NCI-H2107 treated with DMSO at 0.1 percent for 48 hours (cell line): Measurements from ENCODE around the gene AUH.
"Not testable (repeated sequence)": the region's sequence is repeated elsewhere in the genome, so short reads cannot be mapped to it uniquely, and the experiment has no call there.

Source experiments
- DNase-seq: peaks from one replicate; lab custom pipeline; 2025; ENCODE audit not compliant: unreplicated experiment; lab: John Stamatoyannopoulos, UW

AUH gene, protein sequence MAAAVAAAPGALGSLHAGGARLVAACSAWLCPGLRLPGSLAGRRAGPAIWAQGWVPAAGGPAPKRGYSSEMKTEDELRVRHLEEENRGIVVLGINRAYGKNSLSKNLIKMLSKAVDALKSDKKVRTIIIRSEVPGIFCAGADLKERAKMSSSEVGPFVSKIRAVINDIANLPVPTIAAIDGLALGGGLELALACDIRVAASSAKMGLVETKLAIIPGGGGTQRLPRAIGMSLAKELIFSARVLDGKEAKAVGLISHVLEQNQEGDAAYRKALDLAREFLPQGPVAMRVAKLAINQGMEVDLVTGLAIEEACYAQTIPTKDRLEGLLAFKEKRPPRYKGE

DNA sequence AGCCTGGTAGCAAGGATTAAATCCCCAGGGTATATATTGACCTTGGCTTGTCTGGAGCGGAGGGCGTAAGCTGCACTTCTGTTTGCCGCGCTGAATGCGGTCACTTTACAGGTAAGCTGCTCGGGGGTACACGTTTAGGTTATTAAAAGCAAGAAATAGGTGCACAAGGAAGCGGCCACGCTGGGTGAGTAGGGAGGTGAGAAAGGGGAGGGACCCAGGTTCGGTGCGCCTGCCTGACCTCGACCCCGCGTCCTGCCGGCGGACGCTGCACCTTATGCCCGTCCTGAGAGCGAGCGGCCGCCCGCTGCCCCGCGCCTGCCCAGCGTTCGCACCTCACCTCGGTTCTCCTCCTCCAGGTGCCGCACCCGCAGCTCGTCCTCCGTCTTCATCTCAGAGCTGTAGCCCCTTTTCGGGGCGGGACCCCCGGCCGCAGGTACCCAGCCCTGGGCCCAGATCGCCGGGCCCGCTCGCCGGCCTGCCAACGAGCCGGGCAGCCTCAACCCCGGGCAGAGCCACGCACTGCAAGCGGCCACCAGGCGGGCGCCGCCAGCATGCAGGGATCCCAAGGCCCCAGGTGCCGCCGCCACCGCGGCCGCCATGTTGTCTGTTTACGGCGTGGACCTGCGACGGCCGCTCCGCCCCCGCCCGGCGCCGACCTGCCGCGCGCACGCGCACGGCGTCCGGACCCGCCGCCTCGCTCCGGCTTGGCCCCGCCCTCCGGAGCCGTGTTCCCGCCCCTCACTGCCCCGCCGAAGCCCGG is at the start of gene AUH:
Gene AUH (minus strand): TSS at position 628 of the 760 bp plus-strand sequence. CDS start 29 bp downstream, at position 599.
- peak; percentile 38 for DNase-seq

- DNase-seq = no peak
Observed at GRCh38 chr9:91411096-91411771, 49.5 kb upstream of the AUH start.

DNA sequence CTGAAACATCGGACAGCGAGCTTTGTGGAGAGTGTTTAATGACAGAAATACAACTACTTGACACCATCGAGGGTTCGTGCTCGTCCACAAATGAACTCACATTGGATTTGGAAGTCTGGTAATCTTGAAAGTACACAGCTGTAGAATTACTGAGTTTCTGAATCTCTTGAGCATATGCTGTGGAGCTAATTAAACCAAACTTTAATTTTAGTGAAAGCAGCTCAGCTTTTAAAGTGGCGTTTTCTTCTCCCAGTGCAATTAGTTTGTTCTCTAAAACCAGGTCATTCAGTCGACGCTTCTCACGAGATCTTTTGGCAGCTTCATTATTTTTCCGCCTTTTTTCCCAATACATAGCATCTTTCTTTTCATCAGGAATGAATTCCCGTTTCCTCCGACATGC is 48.4 kb upstream of the AUH start:
- no peak for DNase-seq

- DNase-seq = no peak
Observed at GRCh38 chr9:91408475-91408874, 46.8 kb upstream of the AUH start.

DNA sequence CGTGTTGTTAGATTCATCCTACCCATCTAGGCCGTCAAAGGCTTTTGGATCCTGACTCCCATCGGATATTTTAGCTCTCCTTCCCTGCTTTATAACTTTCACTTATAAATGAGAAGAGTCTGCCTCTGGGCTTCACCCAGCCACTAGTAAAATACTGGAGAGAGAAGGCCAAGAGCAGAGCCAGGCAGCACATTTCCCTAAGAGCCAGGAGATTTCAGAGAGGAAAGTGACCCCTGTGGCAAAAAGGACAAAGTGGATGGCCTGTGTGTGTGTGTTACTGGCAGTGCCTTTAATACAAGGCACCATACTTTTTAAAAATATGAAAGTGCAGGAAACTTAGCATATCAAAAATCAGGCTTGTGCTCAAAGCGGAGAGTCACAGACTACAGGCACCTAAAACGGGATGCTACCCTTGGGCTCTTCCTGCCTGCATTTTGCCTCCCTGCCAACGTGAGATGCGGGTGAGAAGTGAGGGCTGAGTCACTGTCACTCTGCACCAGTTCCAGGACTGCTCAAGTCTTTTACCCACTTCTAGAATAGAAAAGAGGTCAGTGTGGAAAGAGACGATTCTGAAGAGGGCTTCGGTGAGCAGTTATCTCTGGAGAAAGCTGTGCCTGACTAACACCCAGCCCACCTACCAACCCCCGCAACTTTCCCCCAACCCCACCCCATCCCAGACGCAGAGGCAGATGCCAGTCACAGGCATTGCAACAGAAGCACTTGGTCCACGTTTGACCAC is 46.0 kb upstream of the AUH start:
- DNase-seq = no peak

GRCh38 chr9:91405343-91406077 is 43.8 kb upstream of the AUH start:
- DNase-seq = no peak

DNA sequence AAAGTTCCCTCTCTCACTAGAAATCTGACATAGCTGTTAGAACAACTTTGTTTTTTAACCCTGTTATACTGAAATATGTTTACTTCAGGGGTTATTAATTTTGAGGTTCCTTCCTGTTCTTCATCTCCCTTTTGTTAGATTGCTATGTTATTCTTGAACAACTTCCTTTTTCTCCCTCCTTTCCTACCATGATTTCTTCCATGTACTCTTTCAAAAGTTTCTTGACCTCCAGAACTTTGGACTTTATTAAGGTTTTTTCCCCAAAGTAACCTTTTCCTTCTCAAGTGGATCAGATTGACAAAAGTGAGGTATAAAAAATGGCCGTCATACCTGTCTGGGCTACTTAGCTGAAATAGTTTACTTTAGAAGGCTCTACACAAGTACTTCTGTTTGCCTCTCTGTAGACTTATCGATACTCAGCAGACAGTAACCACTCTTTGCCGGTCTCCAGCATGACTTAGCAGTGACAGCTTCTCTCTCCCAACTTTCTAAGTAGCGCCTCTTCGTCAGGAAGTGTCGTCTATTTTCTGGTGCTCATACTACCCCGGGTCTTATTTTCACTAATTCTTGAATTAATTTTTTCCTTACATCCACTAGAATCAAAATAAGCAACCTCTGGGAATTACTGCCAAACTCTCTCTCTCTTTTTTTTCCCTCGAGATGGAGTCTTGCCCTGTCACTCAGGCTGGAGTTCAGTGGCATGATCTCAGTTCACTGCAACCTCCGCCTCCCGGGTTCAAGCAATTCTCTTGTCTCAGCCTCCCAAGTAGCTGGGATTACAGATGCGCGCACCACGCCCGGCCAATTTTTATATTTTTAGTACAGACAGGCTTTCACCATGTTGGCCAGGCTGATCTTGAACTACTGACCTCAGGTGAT is 42.2 kb upstream of the AUH start:
- no peak for DNase-seq

- no peak for DNase-seq
Observed at GRCh38 chr9:91398926-91399325, 37.2 kb upstream of the AUH start.

- DNase-seq = no peak
Observed at GRCh38 chr9:91395553-91396471, 34.1 kb upstream of the AUH start.

DNA sequence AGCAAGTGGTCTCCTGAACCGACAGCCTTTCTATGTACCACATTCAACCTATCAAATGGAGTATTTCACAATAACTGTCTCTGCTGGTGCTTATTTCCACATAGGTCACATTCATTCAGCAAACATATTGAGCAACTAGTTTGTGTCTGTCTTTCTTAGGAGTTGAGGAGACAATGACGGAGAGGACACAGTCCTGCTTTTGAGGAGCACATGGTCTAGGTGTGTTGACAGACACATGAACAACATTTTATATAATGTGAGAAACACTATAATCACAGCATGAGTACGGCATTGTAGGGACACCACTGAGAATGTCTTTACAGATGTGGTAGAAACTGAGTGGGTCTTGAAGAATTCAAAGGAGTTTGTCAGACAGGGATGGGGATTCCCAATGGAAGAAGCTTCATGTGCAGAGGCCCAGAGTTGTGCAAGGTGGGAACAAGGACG is 33.4 kb upstream of the AUH start:
- DNase-seq = no peak

DNA sequence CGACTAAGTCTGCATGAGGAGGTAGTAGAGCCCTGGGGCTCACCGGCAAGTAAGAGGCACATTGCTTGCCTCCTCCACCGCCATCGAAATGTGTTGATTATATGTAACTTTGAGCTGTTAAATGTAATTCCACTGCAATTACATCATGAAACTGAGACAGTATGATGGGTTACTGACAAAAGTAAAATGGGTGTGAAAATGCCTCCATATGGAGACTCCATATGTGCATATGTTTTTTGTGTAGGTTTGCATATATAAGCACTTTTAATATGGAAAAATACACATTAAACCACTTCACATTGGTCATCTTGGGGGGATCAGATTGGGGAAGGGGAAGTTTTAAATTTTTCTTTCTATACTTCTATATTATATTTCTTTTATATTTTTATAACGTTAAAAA is 32.1 kb upstream of the AUH start:
- no peak for DNase-seq

DNA sequence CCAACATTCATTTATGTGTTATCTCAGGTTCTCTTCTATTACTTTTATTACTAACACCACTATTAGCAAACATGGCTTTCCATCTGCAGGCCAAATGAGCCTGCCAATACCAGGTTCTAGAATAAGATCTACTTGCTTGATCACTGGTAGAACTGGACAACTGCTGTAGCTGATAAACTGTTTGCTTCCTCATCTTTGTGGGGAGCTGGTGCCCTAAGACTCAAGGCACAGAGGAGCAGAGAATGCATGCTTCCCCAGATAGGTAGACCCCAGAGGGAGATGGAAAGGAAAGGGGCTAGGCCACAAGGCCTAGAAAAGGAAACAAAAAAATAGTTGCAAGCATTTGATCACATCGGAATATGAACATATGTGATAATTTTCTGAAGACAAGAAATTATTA is 30.7 kb upstream of the AUH start:
- no peak for DNase-seq

GRCh38 chr9:91391818-91392217 is 30.1 kb upstream of the AUH start:
- no peak for DNase-seq

- DNase-seq = no peak
Observed at GRCh38 chr9:91391412-91391811, 29.7 kb upstream of the AUH start.

DNA sequence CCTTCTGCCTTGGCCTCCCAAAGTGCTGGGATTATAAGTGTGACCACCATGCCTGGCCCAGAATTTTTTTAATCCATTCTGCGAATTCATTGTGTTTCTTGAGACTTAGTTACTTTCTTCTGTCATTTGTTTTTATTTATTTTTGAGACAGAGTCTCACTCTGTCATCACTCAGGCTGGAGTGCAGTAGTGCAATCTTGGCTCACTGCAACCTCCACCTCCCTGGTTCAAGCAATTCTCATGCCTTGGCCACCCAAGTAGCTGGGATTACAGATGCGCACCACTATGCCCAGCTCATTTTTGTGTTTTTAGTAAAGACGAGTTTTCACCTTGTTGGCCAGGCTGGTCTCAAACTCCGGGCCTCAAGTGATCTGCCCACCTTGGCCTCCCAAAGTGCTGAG is 28.0 kb upstream of the AUH start:
- not testable (repeated sequence) for DNase-seq

DNA sequence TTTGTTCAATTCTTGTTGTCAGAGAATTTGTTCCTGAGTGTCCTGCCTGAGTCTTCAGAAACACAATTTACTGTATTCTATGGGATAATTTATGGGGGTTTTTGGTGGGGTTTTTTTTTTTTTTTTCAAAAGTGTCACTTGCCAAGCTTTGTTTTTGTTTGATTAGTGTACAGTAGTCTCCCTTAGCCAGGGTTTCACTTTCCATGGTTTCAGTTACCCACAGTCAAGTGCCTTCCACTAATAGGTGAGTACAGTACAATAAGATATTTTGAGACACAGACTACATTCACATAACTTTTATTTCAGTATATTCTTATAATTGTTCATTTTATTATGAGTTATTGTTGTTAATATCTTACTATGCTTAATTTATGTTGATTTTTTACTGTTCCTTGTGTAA is 25.0 kb upstream of the AUH start:
- DNase-seq = no peak

DNA sequence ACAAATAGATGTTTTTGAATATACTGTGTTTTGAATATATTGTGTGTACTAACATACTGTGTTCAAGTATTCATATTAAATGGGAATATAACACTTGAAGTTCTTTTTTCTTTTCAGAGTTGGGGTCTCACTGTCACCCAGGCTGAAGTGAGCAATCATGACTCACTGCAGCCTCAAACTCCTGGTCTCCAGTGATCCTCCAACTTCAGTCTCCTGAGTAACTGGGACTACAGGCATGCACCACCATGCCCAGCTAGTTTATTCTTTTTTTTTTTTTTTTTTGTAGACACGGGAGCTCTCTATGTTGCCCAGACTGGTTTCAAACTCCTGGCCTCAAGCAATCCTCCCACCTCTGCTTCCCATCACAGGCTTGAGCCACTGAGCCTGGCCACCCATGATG is 23.2 kb upstream of the AUH start:
- DNase-seq = no peak

GRCh38 chr9:91383577-91383976 is 21.9 kb upstream of the AUH start:
- DNase-seq = no peak

GRCh38 chr9:91382298-91382697 is 20.6 kb upstream of the AUH start:
- DNase-seq = no peak
